Endothelial cell of umbilical vein (primary cell): ENCODE results near the gene CTIF.

Experiments used
- CTCF ChIP-seq, 2 donors: IDR thresholded peaks; 1 replicate in 1 of 2; 2 replicates in 1 of 2; pipeline ENCODE4 v1.5.1; 2011; ENCODE audit warnings: low read length in 2 of 2, mild to moderate bottlenecking in 2 of 2, moderate library complexity in 2 of 2, control low read depth in 1 of 2, inconsistent platforms in 1 of 2, low read depth in 1 of 2; ENCODE audit not compliant: insufficient read depth in 1 of 2; ENCODE audit errors: extremely low read depth in 1 of 2
- EZH2 ChIP-seq: IDR thresholded peaks from 2 replicates; pipeline ENCODE4 v1.6.1; 2012; ENCODE audit warnings: borderline replicate concordance, low read depth, mild to moderate bottlenecking, moderate library complexity, low read length, inconsistent platforms; ENCODE audit not compliant: severe bottlenecking
- FOS ChIP-seq: IDR thresholded peaks from 2 replicates; pipeline ENCODE4 v1.6.1; 2011; ENCODE audit warnings: mild to moderate bottlenecking, low read length, moderate library complexity, borderline replicate concordance; ENCODE audit not compliant: insufficient read depth
- MYC ChIP-seq: IDR thresholded peaks from one replicate; pipeline ENCODE4 v1.6.1; 2011; ENCODE audit warnings: mild to moderate bottlenecking, low read depth, low read length
- POLR2A ChIP-seq: IDR thresholded peaks from 2 replicates; pipeline ENCODE4 v1.6.1; 2012; ENCODE audit warnings: low read depth, mild to moderate bottlenecking, control low read depth, low read length
- POLR2AphosphoS5 ChIP-seq: IDR thresholded peaks from 2 replicates; pipeline ENCODE4 v1.6.1; 2012; ENCODE audit warnings: low read depth, mild to moderate bottlenecking, control low read depth, low read length, moderate library complexity; ENCODE audit not compliant: insufficient read depth

- TF ChIP-seq FOS = no peak
- TF ChIP-seq CTCF (IDR thresholded peaks at IDR 0.05; ENCODE audit: extremely low read depth in 1 of 2, insufficient read depth in 1 of 2, low read depth in 1 of 2, low read length in 2 of 2) = no peak
- TF ChIP-seq POLR2A = no peak
- no peak for TF ChIP-seq POLR2AphosphoS5
- TF ChIP-seq MYC = no peak
- TF ChIP-seq EZH2 = no peak
These were observed 206.5 kb downstream of the CTIF start for GRCh38 chr18:48745293-48745692.
